GM18858 (cell line): ENCODE results near the gene TRIM34.
"Not testable (repeated sequence)": the region's sequence is repeated elsewhere in the genome, so short reads cannot be mapped to it uniquely, and the experiment has no call there.

Source experiments
- ATAC-seq: cut with Tn5 transposase; IDR thresholded peaks from one replicate; pipeline ENCODE4 v1.9.1; 2021; ENCODE audit not compliant: unreplicated experiment

Gene TRIM34

GRCh38 chr11:5620651-5621521 lies 3.9 kb upstream of the TRIM34 start:
- no peak for ATAC-seq

- no peak for ATAC-seq
These were observed 3.2 kb upstream of the TRIM34 start for GRCh38 chr11:5621580-5621979.

DNA sequence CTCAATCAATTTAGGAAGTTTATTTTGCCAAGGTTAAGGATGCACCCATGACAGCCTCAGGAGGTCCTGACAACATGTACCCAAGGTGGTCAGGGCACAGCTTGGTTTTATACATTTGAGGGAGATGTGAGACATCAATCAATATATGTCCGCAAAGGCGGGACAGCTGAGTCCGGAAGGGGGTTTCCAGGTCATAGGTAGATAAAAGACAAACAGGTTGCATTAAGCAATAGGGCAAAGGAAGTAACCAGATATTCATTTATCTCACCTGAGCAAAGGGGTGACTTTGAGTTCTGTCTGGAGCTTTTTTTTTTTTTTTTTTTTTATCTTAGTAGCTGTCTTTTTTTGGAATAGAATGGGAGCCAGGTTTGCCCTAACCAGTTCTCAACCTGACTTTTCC lies 2.0 kb upstream of the TRIM34 start:
- no peak for ATAC-seq

DNA sequence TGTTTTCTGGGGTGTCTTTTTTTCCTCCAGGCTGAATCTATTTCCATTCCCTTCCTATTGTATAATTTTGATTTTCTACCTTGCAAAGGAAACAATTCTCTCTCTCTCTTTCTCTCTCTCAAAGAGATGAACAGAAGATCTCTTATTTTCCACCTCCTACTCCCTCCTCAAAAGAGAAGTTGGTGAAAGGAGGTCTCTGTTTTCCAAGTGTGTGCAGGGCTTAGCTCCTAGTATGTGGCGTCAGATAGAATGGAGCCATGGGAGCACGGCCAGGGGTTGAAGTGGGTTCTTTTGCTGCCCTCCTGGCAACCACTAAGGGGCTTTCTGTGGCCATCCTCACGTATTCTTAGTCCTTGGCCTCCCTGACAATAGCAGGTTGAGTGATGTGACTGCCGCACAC lies 480 bp downstream of the TRIM34 start:
- ATAC-seq: no peak

DNA sequence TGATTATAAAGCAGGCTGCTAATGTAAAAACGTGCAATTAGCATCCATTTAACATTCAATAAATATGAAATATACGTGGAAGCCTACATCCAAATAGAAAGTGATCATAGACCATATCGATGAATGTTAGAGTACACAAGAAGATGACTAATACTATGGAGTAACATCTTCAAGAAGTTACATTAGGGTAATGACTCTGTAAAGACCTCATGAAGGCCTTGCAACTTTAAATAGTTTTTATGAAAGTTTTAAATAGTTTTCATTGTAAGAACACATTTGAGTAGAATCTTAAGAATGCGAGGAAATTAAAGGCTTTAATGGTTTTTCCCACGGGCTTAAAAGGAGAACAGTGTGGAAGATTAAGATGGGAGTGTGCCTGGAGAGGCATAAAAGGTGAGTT lies 1.4 kb downstream of the TRIM34 start:
- ATAC-seq: no peak

DNA sequence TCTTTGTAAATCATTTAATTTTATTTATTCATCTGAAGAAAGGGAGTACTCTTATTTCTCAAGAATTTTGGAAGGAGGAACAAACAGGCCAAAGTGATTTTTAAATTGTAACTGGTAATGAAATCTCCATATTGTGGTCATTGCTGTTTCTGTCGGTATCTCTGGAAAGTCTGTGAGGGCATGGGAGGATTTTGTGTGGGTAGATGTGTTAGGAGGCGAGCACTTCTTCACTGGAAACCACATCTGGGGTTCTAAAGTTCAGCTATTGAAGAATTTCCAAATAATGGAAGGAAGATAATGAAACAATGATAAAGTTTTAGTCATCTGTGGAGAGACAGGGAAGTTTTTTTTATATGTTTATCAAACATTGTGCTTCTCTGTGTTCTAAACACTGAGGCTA lies 6.6 kb downstream of the TRIM34 start:
- peak; percentile 5 for ATAC-seq

GRCh38 chr11:5631969-5632635 lies 7.3 kb downstream of the TRIM34 start:
- peak; percentile 93 for ATAC-seq

GRCh38 chr11:5639953-5640352 lies 15.2 kb downstream of the TRIM34 start:
- no peak for ATAC-seq

- no peak for ATAC-seq
These were observed 18.8 kb downstream of the TRIM34 start for GRCh38 chr11:5643585-5643984.

GRCh38 chr11:5646139-5646538 lies 21.3 kb downstream of the TRIM34 start:
- no peak for ATAC-seq

- ATAC-seq: no peak
These were observed 30.7 kb downstream of the TRIM34 start for GRCh38 chr11:5655474-5655873.

GRCh38 chr11:5656956-5657355 lies 32.2 kb downstream of the TRIM34 start:
- not testable (repeated sequence) for ATAC-seq

DNA sequence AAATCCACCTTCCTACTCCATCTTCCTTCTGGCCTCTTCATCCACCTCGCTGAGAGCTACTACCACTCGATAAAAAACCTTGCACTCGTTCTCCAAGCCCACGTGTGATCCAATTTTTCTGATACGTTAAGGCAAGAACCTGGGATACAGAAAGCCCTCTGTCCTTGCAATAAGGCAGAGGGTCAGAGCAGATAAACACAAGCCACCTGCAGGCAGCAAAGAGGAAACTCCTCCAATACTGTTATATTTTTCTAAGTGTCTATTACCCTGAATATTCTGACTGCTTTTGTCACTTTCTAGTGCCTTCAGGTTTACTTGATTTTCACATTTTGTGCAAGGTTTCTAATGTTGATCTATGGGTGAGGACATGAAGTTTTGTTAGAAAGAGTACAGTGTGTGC lies 33.5 kb downstream of the TRIM34 start:
- ATAC-seq: no peak

DNA sequence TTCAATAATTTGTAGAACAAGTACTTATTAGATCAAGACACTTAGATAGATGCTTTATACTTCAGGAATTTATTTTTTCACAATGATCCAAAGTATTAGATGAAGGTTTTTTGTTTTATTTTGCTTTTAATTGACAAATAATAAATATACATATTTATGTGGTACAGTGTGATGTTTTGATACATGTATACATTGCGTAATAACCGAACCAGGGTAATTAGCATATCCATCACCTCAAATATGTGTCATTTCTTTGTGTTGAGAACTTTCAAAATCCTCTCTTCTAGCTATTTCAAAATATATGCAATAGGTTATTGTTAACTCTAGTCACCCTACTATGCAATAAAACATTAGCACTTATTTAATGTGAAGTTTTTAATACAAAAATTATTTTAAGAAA lies 38.7 kb downstream of the TRIM34 start:
- ATAC-seq: no peak

- no peak for ATAC-seq
These were observed 40.3 kb downstream of the TRIM34 start for GRCh38 chr11:5665051-5665570.

DNA sequence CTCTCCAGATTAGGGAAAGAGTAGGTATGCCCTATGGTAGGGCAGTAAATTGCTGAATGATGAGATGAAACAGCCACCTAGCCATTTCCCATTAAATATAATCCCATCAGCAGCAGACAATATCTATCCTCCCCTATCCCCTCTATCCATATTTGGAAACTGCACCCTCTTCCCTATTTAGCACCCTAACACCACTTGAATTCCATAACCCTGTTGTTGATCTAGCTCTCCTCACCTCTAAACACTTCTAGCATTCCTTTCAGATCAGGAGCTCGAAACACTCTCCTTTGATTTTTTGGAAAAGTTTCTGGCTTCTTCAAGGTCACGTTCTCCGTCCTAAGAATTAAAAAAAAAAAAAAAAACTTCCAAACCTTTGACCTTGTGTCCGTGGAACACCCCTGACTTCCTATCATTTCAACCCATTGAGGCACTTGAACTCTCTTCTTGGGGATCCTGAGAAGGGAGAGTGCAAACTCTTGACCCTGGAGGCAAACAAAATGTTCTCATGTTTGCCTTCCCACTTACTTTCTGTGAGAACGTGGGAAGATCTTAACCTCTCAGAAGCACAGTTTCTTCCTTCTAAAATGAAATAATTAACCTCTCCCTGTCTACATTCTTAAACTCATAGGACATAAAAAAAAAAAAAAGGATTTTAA lies 41.1 kb downstream of the TRIM34 start:
- ATAC-seq: no peak

DNA sequence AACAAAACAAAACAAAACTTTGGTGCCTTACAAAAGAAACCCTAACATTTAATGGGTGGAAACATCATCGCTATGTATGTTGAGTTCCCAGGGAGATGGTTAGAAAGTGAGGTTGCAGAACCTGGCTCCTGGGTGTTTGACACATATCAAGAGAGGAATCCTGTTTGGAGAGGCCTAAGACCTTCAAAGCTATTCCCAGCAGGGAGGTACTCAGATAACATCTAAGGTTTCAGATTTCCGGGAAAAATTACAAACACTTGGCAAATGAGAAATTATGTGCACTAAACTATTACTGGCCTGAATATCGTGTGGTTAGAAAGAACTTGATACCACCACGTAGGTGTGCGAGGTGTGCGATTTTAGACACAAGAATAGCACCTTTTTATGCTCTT lies 41.6 kb downstream of the TRIM34 start:
- no peak for ATAC-seq

- no peak for ATAC-seq
These were observed 47.0 kb downstream of the TRIM34 start for GRCh38 chr11:5671831-5672230.

DNA sequence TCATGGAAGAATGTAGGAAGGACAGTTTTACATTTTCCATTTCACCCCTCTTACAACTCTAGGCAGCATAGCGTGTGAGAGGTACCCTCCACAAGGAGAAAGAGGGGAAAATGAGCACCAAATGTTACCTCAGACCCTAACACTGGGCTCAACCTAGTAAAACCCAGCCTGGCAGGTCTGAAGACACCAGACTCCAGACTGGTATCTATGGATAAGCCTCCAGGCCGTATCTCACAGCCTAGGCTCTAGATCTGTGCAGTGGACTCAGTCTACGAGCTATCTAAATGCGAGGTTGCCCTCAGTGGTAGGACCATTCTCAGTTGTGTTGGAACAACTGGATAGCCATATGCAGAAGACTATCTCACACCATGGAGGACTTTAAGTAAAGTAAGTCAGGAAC lies 49.6 kb downstream of the TRIM34 start:
- no peak for ATAC-seq

- no peak for ATAC-seq
These were observed 55.0 kb downstream of the TRIM34 start for GRCh38 chr11:5679811-5680210.

DNA sequence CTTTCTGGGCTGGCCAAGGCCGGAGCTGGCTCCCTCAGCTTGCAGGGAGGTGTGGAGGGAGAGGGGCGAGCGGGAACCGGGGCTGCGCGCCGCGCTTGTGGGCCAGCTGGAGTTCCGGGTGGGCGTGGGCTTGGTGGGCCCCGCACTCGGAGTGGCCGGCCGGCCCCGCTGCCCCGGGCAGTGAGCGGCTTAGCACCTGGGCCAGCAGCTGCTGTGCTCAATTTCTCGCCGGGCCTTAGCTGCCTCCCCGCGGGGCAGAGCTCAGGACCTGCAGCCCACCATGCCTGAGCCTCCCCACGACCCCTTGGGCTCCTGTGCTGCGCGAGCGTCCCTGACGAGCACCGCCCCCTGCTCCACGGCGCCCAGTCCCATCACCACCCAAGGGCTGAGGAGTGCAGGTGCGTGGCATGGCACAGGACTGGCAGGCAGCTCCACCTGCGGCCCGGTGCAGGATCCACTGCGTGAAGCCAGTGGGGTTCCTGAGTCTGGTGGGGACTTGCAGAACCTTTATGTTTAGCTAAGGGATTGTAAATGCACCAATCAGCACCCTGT lies 58.2 kb downstream of the TRIM34 start:
- not testable (repeated sequence) for ATAC-seq
